Amniotic epithelial cell (primary cell): ENCODE data around the gene DECR2.
"Not testable (repeated sequence)": the region's sequence is repeated elsewhere in the genome, so short reads cannot be mapped to it uniquely, and the experiment has no call there.

Source experiments
- DNase-seq: peaks from one replicate; pipeline ENCODE4 v3.0.0-alpha.2; 2010; ENCODE audit warnings: low read depth

Gene DECR2

GRCh38 chr16:400061-400591, 1.6 kb upstream of the DECR2 start:
- no peak for DNase-seq

- no peak for DNase-seq
Measured at GRCh38 chr16:404971-405486, 3.3 kb downstream of the DECR2 start.

DNA sequence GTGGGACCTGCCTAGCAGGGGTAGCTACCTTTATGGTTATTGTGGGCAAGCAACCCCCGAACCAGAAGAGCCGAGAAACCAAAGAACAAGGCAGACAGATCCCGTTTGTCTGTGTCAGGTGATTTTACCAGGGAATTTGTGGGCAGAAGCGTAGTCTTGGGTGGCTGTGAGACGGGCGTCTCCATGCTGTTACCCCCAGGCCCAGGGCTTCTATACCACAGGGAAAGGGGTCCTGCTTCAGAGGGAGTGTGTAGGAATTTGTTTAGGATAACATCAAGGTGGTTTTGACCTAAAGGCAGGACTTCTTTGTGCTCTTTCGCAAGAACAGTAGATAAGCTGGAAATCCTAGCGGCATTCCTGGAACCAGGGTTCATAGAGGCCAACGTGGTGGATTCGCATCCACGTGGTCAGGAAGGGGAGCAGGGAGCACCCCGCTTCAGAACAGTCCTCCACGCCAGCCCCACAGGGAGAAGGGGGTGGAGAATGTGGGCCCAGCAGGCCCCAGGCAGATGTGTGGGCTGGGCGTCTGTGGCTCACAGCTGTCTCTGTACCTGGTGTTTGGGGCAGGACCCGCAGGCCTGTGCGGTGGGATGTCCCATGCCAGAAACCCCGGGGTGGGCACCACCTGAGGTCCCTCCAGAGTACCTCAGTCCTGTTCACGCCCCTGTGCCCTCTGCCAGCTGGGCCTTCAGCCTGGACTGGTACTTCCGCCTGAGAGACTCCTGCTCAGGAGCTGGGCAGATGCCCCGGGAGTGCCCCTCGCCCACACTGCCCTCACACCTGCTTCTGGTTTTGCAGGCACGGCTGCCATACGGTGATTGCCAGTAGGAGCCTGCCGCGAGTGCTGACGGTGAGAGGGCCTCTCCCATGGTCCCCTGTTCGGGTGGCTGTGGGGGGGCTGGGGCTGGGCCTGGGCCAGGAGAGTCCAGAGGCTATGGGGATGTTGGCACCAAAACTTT, 4.1 kb downstream of the DECR2 start:
- peak; percentile 81 for DNase-seq

DNA sequence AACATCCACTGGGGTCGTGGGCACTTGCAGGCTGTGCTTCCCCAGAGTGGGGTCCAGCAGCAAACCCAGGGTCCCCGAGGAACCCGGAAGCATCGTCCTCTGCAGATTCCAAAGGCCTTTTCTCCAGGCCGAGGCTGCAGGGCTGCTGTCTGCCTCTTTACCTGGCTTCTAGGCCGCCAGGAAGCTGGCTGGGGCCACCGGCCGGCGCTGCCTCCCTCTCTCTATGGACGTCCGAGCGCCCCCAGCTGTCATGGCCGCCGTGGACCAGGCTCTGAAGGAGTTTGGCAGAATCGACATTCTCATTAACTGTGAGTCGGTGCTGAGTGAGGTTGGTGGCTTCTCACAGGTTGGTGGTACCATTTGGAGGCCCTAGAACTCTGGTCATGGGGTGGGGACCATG, 5.6 kb downstream of the DECR2 start:
- no peak for DNase-seq

DNA sequence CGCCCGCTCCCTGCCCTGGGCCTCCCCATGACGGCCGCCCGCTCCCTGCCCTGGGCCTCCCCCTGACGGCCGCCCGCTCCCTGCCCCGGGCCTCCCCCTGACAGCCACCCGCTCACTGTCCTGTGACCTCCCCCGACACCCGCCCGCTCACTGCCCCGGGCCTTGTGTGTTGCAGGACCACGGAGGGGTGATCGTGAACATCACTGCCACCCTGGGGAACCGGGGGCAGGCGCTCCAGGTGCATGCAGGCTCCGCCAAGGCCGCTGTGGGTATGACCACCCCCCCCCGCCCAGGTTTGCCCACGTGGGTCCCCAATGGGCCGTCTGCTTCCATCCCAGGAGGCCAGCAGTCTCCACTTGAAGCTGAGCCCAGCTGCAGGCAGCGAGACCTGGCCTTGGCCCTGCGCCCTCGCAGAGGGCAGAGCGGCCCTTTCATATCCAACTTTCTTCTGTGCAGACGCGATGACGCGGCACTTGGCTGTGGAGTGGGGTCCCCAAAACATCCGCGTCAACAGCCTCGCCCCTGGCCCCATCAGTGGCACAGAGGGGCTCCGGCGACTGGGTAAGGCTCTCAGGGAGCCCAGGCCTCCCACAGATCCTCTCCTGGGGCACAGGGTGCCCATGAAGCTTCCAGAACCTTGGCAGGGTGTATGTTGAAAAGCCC, 9.0 kb downstream of the DECR2 start:
- no peak for DNase-seq

- DNase-seq: no peak
Measured at GRCh38 chr16:411576-412265, 10.0 kb downstream of the DECR2 start.

DNA sequence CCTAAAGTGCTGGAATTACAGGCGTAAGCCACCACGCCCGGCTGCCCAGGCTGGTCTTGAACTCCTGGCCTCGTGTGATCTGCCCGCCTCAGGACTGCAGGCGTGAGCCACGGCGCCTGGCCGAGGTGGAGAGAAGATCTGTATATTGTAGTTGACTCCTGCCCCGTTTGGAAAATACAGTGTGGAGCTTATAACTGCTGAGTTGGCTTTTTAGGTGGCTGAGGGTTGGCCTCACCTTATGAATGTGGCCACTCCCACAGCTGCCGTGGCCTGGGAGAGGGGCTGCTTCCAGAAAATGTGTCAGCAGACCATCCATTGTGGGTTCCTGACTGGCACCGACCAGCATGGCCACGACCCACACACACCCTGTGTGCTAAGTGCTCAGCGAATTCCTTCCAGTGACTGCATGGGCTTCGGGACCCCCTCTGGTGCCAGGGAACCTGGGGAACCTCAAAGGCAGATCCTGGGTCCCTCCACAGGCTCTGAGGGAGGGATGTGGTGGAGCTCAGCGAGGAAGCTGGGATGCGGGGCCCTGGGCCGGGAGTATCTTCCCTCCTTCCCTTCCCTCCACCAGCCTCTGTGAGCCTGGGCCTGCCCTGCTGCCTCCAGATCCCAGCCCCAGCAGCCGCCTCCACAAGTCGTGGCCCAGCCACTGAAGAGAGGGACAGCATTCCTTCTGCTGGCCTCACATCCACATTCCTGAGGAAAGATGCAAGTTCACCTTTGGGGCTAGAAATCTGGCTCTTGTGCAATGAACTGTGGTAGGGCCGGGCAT, 12.9 kb downstream of the DECR2 start:
- peak; percentile 39 for DNase-seq

DNA sequence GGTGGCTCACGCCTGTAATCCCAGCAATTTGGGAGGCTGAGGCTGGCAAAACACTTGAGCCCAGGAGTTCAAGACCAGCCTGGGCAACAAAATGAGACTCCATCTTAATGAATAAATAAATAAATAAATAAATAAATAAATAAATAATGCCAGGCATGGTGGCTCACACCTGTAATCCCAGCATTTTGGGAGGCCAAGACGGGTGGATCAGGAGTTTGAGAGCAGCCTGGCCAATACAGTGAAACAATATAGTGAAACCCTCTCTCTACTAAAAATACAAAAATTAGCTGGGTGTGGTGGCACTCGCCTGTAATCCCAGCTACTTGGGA, 13.4 kb downstream of the DECR2 start:
- DNase-seq: not testable (repeated sequence)

DNA sequence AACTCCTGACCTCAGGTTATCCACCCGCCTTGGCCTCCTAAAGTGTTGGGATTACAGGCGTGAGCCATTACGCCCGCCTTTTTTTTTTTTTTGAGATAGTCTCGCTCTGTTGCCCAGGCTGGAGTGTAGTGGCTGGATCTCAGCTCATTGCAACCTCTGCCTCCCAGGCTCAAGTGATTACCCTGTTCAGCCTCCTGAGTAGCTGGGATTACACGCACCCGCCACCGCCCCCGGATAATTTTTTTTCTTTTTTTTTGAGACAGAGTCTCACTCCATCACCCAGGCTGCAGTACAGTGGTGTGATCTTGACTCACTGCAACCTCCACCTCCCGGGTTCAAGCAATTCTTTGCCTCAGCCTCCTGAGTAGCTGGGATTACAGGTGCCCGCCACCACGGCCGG, 20.5 kb downstream of the DECR2 start:
- not testable (repeated sequence) for DNase-seq

DNA sequence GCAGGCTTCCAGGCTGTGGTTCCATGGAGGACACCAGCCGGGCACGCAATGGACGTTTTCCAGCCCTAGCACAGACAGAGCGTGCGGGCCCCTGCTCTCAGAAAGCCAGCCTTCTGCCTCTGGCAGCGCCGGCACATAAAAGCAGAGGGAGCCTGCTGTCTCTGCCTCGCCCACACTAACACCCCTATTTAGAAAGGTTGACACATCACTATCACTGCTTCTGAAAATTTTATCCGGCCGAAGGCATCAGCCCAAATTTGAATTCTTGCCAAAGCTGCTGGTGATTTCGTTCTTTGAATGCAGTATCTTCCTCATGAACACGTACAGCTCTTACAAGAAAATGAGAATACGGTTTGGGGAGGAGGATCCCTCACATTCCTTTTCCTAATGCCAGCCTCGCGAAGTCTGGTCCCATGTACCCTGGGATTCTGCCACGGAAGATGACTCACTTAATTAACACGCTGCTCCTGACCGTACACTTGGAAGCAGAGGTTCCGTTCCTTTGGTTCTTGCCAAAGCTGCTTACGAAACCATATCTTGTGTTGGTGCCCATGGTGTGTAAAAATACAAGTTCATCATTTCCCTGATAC, 22.4 kb downstream of the DECR2 start:
- peak; percentile 99 for DNase-seq

- no peak for DNase-seq
Measured at GRCh38 chr16:424623-425081, 23.0 kb downstream of the DECR2 start.

DNA sequence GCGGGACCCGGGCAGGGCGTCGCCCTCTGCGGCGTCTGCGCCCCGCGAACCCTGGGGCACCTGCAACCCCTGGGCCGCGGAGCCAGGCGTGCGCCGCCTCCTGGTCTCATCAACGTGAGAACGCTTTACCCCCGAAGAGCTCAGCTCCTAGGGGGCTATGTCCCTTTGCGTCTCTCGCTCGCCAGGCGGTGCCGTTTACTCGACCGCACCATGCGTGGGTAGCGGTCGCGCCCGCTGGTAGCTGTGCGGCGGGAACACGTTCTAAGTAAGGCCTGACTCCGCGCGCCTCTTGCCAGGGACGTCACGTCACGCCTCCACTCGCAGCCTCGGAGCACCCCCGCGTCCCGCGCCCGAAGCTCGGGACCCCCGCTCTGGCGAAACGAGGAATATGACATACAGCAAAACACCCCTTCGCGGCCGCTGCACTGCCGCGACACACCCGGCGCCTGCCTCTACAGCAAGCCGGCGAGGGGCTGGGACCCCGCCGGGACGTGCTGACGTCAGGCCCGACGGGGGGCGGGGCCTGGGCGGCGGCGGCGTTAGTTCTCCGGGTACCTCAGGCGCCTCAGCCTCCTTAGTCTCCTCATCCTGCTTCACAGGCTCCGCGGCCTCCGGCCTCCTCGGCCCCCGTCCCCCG, 23.5 kb downstream of the DECR2 start, which contains the start of gene RAB11FIP3:
Gene RAB11FIP3, plus strand, starts transcription at position 568 of the 637 bp plus-strand sequence. CDS start 358 bp downstream, outside the sequence.
- peak; percentile 60 for DNase-seq

DNA sequence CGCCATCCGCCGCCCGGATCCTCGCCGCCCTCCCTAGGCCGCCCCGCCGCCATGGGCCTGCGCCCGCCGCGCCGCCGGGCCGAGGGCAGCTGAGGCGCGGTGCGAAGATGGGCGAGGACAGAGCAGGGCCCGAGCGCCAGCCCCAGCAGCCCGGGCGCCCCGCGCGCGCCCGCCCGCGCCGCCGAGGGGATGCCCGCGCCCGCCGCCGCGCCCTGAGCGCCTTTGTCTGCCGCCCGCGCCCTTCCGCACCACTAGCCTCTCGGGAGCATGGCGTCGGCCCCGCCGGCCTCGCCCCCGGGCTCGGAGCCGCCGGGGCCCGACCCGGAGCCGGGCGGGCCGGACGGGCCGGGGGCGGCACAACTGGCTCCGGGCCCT, 24.0 kb downstream of the DECR2 start:
- DNase-seq: no peak

- DNase-seq: no peak
Measured at GRCh38 chr16:426115-426905, 24.6 kb downstream of the DECR2 start.

- no peak for DNase-seq
Measured at GRCh38 chr16:426906-427249, 25.2 kb downstream of the DECR2 start.

GRCh38 chr16:427250-427649, 25.6 kb downstream of the DECR2 start:
- DNase-seq: no peak

- no peak for DNase-seq
Measured at GRCh38 chr16:430904-431303, 29.2 kb downstream of the DECR2 start.

- no peak for DNase-seq
Measured at GRCh38 chr16:440627-441026, 38.9 kb downstream of the DECR2 start.

DNA sequence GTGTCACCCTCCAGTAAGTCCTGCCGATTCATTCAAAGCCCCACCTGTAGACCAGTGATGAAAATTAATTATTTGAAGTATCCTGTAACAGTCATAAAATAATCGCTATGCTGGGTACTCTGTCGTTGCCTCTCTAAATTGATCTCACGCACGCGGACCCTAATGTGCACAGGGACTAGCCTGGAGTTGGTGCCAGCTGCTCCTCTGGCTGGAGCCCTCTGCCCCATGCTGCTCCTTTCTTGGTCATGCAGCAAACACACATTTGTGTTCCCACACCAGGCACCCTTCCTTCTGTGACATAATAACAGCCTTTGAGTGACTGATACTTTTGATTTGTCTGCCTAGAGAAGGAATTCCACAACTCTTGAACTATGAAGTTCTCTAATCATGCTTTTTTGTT, 39.8 kb downstream of the DECR2 start:
- DNase-seq: no peak

DNA sequence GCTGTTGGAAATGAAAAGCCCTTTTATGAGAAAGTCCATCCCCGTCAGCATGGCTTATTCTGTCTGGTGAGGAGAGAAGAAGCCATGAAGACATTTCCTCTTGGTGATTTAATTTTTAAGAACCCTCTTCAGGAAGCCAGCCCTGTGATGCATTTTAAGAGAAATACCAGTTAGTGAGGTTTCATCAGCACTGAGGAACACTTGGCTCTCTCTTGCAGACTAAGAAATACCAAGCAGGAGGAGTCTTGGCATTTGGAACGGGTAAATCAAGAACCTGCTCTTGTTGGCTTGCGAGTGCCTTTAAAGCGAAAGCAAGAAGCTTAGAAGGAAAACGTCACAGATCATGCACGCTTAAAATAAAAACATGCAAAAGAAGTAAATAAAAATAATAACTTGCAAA, 41.3 kb downstream of the DECR2 start:
- DNase-seq: no peak
